Stimulated activated CD8-positive, alpha-beta memory T cell treated with anti-CD3 and anti-CD28 coated beads, Interleukin-4, amount 100 ng/mL, for 1 hour (primary cell): ENCODE results near the gene SET.

Experiments used
- DNase-seq, 2 donors: peaks; one replicate each; pipeline ENCODE4 v3.0.0-alpha.2; 2020; ENCODE audit warnings: low read depth in 2 of 2, low spot score in 1 of 2

Gene SET

GRCh38 chr9:128707446-128707845 lies 18.4 kb downstream of the SET start:
- no peak for DNase-seq

DNA sequence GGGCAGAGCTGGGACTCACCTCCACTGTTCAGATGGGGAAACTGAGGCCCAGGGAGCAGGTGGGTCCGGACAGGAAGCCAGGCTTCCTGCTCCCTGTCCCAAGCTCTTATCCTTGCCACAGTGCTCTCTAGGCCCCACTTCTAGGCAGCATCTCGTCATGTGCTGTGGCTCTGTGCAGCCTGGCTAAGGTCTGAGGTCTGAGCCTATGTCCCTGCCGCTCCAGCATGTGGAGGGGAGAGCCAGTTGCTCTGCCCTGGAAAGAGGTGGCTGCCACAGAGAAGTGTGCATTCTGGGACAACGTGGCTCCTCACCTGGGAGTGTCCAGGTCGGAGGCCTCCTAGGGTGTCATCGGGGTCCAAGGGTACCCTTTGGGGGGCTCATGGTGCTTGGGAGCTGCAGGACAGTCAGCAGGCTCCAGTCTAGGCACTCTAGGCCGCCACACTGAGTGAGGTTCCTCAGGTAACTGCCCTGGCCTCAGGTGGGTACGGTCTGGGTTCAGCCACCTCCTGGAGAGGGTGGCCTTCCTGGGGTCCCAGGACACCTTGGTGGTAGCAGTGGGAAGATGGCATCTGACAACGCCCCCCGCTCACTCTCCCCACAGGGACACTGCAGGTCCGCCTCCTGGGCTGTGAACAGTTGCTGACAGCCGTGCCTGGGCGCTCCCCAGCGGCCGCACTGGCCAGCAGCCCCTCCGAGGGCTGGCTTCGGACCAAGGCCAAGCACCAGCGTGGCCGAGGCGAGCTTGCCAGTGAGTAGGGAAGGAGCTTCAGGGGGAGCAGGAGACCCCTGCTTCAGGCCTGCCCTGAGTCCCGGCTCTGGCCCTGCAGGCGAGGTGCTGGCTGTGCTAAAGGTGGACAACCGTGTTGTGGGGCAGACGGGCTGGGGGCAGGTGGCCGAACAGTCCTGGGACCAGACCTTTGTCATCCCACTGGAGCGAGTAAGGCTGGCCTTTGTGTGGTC lies 23.7 kb downstream of the SET start:
- DNase-seq: no peak

DNA sequence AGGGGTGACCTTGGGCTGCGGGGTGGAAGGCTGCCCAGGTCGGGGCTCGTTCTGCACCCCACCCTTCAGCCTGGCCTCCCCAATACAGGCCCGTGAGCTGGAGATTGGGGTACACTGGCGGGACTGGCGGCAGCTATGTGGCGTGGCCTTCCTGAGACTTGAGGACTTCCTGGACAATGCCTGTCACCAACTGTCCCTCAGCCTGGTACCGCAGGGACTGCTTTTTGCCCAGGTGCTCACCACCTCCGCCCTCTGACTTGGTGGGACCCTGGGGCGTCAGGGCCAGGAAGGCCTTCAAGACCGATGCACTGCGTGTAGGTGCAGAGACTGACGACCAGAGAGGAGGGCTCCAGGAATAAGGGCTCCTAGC lies 24.4 kb downstream of the SET start:
- DNase-seq: no peak

DNA sequence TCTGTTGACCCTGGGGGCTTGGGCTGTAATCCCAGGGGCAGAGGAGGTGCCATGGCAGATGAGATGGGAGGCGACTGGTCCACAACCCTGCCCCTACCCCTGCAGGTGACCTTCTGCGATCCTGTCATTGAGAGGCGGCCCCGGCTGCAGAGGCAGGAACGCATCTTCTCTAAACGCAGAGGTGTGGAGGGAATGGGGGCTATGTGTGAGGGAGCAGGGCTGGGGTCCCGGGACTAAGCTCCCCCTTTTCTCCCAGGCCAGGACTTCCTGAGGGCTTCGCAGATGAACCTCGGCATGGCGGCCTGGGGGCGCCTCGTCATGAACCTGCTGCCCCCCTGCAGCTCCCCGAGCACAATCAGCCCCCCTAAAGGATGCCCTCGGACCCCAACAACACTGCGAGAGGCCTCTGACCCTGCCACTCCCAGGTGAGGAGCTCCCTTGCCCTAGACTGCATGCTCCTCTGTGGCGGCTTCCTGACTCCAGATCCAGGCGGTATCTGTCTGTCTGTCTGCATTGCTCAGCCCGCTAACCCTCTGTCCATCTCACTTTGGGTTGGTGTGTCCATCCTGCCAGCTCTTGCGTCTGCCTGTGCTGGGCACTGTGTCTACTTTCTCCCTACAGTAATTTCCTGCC lies 25.0 kb downstream of the SET start:
- no peak for DNase-seq

- no peak for DNase-seq
Measured at GRCh38 chr9:128714586-128715435, 25.8 kb downstream of the SET start.

- DNase-seq: no peak
Measured at GRCh38 chr9:128715436-128715750, 26.4 kb downstream of the SET start.

DNA sequence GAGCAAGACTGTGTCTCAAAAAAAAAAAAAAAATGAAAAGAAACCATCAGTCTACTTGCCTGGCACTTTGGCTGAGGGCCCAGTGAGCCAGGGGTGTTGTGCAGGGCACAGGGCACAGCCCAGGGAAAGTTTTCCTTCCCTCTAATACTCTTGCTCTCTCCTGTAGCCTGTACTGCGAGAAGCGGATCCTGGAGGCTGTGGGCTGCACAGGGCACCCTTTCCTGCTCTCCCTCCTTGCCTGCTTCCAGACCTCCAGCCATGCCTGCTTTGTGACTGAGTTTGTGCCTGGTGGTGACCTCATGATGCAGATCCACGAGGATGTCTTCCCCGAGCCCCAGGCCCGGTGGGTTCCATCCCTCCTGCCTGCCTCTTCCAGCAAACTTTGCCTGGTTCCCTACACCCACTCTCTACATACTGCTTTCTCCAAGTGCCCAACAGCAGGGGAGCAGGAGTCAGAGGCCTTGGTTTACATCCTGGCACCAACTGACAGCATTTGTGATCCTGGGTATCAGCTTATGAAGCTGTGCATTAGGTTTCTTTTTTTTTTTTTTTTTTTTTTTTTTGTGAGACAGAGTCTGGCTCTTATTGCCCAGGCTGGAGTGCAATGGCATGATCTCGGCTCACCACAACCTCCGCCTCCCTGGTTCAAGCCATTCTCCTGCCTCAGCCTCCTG lies 27.7 kb downstream of the SET start:
- no peak for DNase-seq

DNA sequence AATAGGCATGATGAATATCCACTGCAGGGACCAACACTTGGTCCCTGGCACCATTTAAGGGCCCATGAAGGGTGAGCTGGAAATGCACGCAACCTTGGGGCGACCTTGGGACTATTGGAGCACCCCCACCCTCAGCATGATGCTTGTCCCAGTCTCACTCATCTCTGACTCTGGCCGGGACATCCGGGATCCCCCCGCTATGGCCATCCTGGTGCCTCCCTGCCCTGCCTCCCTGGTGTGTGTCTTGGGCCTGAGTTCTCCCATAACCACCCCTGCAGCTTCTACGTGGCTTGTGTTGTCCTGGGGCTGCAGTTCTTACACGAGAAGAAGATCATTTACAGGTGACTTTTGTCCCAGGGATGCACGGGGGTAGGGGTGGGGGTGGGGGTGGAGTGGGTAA lies 29.0 kb downstream of the SET start:
- DNase-seq: no peak

- DNase-seq: no peak
Measured at GRCh38 chr9:128718475-128718874, 29.5 kb downstream of the SET start.

DNA sequence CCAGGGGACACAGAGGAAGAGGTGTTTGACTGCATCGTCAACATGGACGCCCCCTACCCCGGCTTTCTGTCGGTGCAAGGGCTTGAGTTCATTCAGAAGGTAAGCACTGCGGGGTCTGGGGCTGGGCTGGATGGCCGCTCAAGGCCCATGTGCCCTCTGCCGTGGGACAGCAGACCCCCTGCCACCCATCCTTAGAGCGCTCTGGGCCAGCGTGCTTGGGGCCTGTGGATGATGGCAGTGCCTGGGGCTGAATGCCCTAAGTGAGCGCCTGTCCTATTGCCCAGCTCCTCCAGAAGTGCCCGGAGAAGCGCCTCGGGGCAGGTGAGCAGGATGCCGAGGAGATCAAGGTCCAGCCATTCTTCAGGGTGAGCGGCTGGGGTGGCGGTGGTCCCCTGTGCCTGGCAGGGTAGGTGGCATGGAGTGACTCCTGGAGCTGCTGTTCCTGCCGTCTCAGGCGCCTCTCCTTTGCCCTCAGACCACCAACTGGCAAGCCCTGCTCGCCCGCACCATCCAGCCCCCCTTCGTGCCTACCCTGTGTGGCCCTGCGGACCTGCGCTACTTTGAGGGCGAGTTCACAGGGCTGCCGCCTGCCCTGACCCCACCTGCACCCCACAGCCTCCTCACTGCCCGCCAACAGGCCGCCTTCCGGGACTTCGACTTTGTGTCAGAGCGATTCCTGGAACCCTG lies 31.0 kb downstream of the SET start:
- DNase-seq: no peak

GRCh38 chr9:128720841-128721486 lies 31.9 kb downstream of the SET start:
- no peak for DNase-seq

DNA sequence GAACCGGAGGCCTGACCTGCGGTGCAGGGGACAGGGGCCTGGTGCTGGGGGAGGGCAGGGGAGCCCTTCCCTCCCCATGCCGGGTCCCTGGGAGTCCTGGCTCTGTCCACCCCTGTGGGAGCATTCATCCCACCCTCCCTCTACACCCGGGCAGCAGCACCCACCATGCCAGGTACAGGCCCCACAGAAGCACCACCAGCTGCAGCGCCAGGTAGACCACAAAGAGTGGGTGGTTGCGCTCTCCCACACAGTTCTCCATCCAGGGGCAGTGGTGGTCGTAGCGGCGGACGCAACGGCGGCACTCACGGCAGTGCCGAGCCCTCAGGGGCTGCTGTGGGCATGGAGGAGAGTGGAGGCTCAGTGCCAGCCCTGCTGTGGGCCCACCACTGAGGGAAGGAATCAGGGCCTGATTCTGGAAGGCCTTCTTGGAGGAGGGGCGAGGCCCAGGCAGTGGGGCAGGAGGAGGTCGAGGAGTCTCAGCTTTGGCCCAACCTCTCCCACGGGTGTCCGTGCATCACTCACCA lies 32.5 kb downstream of the SET start:
- DNase-seq: no peak

GRCh38 chr9:128722380-128723351 lies 33.6 kb downstream of the SET start:
- no peak for DNase-seq

DNA sequence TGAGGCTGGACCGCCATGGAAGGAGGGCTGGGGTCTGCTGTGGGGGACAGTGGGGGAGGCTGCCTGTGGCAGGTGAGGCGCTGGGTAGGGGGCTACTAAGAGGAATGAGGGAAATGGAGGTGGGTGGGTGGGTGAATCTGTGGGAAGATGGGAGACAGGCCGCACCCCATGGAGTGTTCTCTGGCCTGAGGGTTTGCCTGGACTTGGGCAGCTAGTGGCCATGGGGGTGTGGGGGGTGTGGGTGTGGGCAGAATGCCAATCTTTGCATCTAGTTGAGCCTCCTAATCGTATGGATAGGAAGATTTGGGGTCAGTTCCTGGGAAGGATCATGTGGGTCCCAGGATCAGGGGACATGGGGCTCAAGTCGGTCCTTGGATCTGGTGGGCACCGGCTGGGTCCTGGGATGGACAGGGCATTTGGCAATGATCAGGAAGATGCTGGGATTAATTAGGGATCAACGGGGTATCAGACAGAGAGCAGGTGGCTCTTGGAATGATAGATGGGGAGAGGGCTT lies 34.4 kb downstream of the SET start:
- DNase-seq: no peak

- peak; percentile 96 to 98 for DNase-seq
Measured at GRCh38 chr9:128723866-128724743, 35.1 kb downstream of the SET start, which contains the start of gene ZDHHC12. TSS of gene ZDHHC12 (minus strand) at chr9:128724127. CDS start at chr9:128724093, 34 bp downstream.

GRCh38 chr9:128724744-128725211 lies 35.8 kb downstream of the SET start:
- no peak for DNase-seq

DNA sequence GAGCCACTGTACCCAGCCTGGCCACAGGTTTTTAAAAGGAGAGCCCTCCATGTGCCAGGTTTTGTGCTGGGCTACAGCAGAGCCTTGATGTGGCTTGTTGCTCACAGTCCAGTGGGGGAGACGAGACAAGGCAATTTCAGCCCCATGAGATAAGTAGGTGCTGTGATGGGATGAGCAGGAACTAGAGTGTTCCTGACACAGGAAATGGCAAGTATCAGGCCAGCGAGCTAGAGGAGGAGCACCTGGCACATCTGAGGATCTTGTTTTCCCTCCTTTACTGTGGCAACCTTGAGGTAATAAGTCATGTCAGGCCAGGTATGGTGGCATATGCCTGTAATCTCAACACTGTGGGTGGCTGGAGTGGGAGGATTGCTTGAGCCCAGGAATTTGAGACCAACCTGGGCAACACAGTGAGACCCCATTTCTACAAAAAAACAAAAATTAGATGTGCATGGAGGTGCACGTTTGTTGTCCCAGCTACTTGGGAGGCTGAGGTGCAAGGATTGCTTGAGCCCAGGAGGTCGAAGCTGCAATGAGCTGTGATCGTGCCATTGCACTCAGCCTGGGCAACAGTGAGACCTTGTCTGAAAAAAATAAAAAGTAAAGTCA lies 38.7 kb downstream of the SET start:
- DNase-seq: no peak
